Measurements from ENCODE around the gene ANKZF1.
A peak's percentile ranks its signal among the peaks of the same experiment; 100 is the strongest.

Gene ANKZF1

DNA sequence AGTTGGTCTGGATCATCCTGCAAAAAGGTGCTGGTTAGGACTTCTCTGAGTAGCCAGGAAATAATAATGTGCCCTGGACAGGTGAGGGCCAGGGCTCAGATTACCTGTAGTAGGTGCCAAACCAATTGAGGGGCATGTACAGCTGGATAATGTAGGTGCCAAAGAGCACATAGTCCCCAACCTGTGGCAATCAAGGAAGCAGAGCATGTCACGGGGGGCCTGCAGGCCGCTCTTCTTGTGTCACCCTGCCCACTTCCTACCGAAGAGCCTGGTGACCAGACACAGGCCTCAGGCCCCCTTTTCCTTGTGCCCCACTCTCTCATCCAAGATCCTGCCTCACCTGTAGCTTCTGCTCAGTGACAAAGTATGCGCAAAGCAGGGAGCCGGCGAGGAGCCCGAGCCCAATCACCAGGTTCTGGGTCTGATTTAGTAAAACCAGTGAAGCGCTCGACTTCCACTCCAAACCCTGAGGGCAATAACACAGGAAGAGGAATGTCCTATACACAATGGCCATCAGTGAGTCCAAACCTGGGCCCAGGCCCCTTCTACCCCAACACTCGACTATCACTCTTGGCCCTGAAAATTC is 16.0 kb upstream of the ANKZF1 start:
- peaks cover 46% of the 10 kb centered on the region for H3K36me3 ChIP-seq (ENCODE audit: insufficient read depth, low read length)
- no peak overlapping the region for H2AFZ ChIP-seq (ENCODE audit: low read depth, low read length)
- no peaks in the 10 kb centered on the region for H3K9me3 ChIP-seq (ENCODE audit: low read length)
- H3K27me3 ChIP-seq (ENCODE audit: insufficient read depth, low read length) = no peaks in the 10 kb centered on the region
- H3K4me3 ChIP-seq (ENCODE audit: low read length) = no peak overlapping the region
- H3K4me1 ChIP-seq (ENCODE audit: insufficient read depth, low read length) = peaks cover 12% of the 10 kb centered on the region

DNA sequence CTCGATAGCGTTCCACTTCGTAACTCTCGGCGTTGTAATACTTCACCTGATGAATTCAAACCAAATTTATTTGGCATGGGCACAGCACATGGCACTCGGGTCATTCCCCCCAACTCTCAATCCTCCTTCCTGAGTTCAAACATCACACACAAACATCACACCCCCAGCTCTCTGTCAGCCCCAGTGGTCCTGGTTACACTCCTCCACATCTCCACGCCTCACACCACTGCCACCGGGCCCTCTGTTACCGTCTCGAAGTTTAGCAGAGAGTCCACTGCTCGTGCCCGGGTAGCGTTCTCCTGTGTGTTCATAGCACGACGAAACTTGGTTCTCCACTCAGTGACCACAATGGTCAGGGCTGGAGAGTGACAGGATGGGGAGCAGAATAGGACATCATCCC is 15.5 kb upstream of the ANKZF1 start:
- peaks cover 40% of the 10 kb centered on the region for H3K36me3 ChIP-seq (ENCODE audit: insufficient read depth, low read length)
- peaks cover 14% of the 10 kb centered on the region for H3K4me1 ChIP-seq (ENCODE audit: insufficient read depth, low read length)
- H3K4me3 ChIP-seq (ENCODE audit: low read length) = no peak overlapping the region
- no peak overlapping the region for H2AFZ ChIP-seq (ENCODE audit: low read depth, low read length)
- H3K9me3 ChIP-seq (ENCODE audit: low read length) = no peaks in the 10 kb centered on the region
- no peaks in the 10 kb centered on the region for H3K27me3 ChIP-seq (ENCODE audit: insufficient read depth, low read length)

DNA sequence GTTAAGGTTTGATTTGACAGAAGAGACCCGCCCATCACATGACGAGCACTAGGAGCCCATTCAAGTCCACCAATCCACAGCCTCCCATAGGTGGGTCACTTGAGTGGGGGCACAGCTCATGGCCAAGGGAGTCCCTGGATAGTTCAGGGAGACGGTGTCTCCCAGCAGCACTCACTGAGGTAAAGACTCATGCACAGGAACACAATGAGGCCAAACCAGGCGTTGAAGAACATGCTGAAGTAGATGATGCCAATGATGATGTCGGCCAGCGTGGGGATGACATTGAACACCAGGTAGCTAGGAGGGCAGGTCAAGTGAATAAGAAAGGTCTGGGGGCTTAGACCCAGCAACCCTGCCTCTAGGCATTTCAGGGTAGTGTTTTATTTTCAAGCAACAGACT is 14.8 kb upstream of the ANKZF1 start:
- H3K27me3 ChIP-seq (ENCODE audit: insufficient read depth, low read length) = no peaks in the 10 kb centered on the region
- no peak overlapping the region for H2AFZ ChIP-seq (ENCODE audit: low read depth, low read length)
- H3K4me1 ChIP-seq (ENCODE audit: insufficient read depth, low read length) = peaks cover 19% of the 10 kb centered on the region
- H3K4me3 ChIP-seq (ENCODE audit: low read length) = no peak overlapping the region
- no peaks in the 10 kb centered on the region for H3K9me3 ChIP-seq (ENCODE audit: low read length)
- H3K36me3 ChIP-seq (ENCODE audit: insufficient read depth, low read length) = peaks cover 35% of the 10 kb centered on the region

DNA sequence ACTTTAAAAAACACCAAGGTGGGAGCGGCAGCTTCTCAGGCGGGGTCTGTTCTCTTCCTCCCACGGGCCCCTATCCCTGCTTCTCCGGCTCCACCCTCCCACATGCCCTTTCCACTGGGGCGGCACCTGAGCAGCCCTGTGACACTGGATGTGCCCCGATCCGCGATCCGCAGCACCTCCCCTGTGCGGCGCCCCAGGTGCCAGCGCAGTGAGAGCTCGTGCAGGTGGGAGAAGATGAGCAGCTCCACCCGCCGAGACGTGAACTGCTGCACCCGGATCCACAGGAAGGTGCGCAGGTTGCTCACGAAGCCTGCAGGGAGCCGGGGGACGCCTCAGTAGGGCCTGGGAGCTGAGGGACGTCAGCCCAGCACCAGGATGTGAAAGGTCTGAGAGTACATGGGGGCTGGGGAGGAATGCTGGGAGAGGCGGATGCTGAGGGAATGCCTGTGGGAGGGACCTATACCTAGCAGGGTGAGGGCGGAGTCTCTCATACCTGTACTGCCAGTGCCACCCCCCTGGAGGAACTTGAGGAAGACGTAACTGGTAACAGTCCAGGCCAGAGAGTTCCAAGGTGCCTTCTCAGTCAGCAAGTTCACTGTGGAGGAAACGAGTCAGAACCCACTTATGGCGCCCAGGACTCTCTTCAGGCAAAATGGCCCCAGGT is 13.6 kb upstream of the ANKZF1 start:
- H3K27me3 ChIP-seq (ENCODE audit: insufficient read depth, low read length) = no peaks in the 10 kb centered on the region
- no peak overlapping the region for H2AFZ ChIP-seq (ENCODE audit: low read depth, low read length)
- H3K4me3 ChIP-seq (ENCODE audit: low read length) = no peak overlapping the region
- peaks cover 40% of the 10 kb centered on the region for H3K36me3 ChIP-seq (ENCODE audit: insufficient read depth, low read length)
- peaks cover 19% of the 10 kb centered on the region for H3K4me1 ChIP-seq (ENCODE audit: insufficient read depth, low read length)
- no peaks in the 10 kb centered on the region for H3K9me3 ChIP-seq (ENCODE audit: low read length)

DNA sequence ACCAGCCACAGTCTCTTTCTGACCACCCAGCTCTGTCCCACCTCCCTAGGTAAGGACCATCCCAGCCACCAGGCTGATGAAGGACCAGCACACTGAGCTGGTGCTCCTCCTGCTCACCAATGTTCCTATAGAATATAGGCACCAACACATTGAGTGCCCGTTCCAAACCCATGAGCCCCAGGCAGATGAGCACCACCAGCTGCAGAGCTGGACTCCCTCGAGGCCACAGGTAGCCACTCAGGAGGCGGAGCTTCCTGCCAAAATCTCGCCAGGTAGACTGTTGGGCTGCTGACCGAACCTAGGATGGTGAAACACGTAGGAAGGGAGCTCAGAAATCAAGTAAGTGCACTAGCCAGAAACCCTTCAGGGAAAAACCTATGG is 13.1 kb upstream of the ANKZF1 start:
- Histone ChIP-seq H3K27me3 (ENCODE audit: insufficient read depth, low read length) (no peaks in the 10 kb centered on the region), H3K4me1 (ENCODE audit: insufficient read depth, low read length) (peaks cover 19% of the 10 kb centered on the region), H3K36me3 (ENCODE audit: insufficient read depth, low read length) (peaks cover 38% of the 10 kb centered on the region), H3K4me3 (ENCODE audit: low read length) (no peak overlapping the region), H3K9me3 (ENCODE audit: low read length) (no peaks in the 10 kb centered on the region), H2AFZ (ENCODE audit: low read depth, low read length) (no peak overlapping the region)

DNA sequence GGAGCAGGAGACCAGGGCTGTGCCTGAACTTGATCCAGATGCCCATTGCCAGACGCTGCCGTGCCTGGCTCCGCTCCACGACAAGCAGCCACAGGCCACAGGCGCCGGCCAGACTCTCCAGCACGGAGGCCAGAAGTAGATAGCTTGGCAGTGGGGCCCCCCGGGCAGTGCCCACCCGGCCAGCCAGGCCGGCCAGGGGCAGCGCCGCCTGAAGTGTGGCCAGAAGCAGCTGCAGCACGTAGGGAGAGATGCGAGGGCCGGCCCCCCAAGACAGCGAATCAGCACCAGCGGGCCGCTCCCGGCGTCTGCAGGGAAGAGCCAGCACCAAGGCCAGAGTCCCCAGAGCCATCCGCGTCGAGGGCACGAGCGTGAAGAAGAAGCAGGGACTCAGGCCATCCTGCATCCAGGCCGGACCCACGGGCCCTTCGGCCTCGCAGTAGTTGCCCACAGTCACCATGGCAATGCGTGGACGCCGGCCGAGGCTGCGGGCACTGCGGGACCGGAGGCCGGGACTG is 11.3 kb upstream of the ANKZF1 start:
- Histone ChIP-seq H3K4me1 (ENCODE audit: insufficient read depth, low read length) (peaks cover 19% of the 10 kb centered on the region), H3K36me3 (ENCODE audit: insufficient read depth, low read length) (peaks cover 41% of the 10 kb centered on the region), H3K27me3 (ENCODE audit: insufficient read depth, low read length) (no peaks in the 10 kb centered on the region), H2AFZ (ENCODE audit: low read depth, low read length) (peak overlapping the region; percentile 30), H3K9me3 (ENCODE audit: low read length) (no peaks in the 10 kb centered on the region), H3K4me3 (ENCODE audit: low read length) (peak overlapping the region; percentile 55)

DNA sequence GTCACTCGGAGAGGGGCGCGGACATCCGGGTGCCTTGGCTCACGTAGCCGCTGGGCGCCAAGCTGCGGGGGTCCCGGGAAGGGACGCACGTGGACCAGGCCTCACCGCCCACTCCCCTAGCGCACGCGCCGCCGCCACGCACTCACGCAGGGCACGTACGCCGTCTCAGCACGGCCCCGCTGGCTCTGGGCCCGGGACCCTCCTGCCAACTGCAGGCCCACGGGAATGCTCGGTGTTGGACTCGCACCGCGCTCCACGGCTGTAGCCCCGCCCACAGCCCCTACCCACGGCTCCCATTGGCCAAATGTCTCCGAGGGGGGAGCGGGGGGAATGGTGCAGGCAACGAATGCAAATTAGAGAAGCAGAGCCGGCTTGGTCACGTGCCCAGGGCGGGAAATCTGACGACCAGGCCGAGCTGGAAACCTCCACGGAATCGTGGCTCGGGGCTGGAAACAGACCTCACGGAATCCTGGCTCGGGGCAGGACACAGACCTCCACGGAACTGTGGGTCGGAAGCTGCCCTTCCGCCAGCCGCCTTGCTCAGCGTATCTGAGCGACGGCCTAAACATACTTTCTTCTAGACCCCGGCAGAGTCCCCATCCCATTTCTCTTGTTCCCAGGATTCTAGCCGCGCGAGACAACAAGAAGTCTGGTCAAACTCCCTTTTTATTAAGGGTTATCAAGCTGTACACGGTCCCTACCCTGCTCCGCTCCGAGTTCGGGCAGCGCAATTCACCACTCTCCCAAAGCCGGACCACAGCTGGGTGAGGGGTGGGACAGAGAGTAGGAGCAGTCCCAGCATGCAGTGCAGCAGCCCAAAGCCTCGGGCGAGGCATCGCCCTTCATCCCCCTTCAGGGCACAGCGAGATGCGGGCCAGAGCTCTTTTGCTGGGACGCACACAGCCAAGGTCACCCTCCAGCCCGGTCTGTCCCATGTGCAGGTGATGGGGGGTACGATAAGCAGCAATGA is 10.6 kb upstream of the ANKZF1 start, which contains the start of gene ABCB6:
ABCB6 (minus strand) TSS at position 227 of the 970 bp plus-strand sequence. CDS start 285 bp downstream, outside the sequence.
- Histone ChIP-seq H3K4me1 (ENCODE audit: insufficient read depth, low read length) (peaks cover 19% of the 10 kb centered on the region), H3K36me3 (ENCODE audit: insufficient read depth, low read length) (peaks cover 42% of the 10 kb centered on the region), H3K9me3 (ENCODE audit: low read length) (no peaks in the 10 kb centered on the region), H3K27me3 (ENCODE audit: insufficient read depth, low read length) (no peaks in the 10 kb centered on the region), H3K4me3 (ENCODE audit: low read length) (peak within 1 kb of the TSS; percentile 55), H2AFZ (ENCODE audit: low read depth, low read length) (peak within 1 kb of the TSS; percentile 30)

DNA sequence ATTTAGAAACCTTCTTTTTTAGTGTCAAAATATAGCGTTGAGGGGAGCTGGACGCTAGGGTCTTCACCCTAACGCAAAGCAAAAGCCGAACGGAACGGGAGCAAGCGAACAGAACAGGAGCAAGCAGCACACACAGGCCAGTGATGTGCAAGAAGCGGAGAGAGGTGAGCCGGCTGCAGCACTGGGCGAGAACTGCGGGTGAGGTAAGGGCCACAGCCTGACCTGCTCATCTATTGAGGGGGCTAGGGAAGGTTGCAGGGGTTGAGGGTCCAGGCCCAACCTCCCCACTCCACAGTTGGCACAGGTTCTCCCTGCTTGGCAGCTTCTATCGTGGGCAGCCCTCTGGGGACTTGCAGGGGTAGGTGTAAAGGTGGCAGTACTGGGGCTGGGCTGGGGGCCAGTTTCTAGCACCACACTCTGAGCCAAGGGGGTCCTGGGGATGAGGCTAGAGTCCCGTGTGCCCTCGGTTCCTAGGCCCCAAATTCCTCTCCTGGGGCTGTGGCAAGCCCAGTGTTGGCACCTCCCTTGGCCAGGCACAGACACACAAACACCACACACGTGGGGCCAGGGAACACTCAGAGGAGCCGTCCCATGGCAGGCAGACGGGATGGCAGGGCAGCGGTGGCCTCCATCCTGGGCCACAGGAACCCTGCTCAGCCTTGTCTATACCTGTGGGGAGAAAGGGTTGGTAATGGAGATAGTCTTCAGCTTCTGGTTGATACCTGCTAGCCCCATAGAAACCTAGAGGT is 9.6 kb upstream of the ANKZF1 start:
- Histone ChIP-seq H3K27me3 (ENCODE audit: insufficient read depth, low read length) (no peaks in the 10 kb centered on the region), H3K4me1 (ENCODE audit: insufficient read depth, low read length) (peaks cover 19% of the 10 kb centered on the region), H3K9me3 (ENCODE audit: low read length) (no peaks in the 10 kb centered on the region), H3K36me3 (ENCODE audit: insufficient read depth, low read length) (peaks cover 42% of the 10 kb centered on the region), H3K4me3 (ENCODE audit: low read length) (no peak overlapping the region), H2AFZ (ENCODE audit: low read depth, low read length) (no peak overlapping the region)

DNA sequence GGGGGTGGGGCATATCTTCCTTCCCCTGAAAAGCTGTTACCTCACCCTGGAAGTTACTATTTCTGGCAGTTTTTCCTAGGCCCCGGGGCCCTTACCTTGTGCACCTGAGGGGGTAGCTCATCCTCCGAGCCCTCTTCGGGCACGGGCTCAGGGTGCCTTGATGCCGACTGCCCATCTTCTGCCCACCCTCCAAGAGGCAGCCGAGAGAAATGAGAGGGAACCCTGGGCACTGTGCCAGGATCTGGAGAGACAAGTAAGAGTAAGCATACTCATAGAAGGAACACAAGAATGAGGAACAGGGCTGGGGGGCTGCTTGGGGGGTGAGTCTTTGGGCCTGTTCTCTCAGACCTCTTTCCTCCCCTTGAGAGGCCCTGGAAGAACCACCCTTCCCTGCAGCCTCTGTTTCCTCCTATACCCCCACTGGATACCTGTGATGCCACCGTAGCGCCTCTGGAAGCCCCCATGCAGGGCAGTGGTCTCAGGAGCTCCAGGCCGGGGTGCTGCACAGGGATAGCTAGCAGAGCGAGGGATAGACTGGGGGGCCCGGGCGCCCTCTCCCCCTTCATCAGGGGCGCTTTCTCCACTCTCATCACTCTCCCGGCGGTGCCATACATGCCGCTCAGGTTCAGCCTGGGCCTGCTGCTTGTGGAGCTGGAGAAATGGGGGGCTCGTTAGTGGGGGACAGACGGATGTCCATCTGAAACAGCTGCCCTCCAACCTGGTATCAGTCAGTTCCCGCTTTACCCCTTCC is 8.8 kb upstream of the ANKZF1 start:
- peaks cover 43% of the 10 kb centered on the region for H3K36me3 ChIP-seq (ENCODE audit: insufficient read depth, low read length)
- H3K4me3 ChIP-seq (ENCODE audit: low read length) = no peak overlapping the region
- H3K9me3 ChIP-seq (ENCODE audit: low read length) = no peaks in the 10 kb centered on the region
- H3K27me3 ChIP-seq (ENCODE audit: insufficient read depth, low read length) = no peaks in the 10 kb centered on the region
- peaks cover 19% of the 10 kb centered on the region for H3K4me1 ChIP-seq (ENCODE audit: insufficient read depth, low read length)
- H2AFZ ChIP-seq (ENCODE audit: low read depth, low read length) = no peak overlapping the region

DNA sequence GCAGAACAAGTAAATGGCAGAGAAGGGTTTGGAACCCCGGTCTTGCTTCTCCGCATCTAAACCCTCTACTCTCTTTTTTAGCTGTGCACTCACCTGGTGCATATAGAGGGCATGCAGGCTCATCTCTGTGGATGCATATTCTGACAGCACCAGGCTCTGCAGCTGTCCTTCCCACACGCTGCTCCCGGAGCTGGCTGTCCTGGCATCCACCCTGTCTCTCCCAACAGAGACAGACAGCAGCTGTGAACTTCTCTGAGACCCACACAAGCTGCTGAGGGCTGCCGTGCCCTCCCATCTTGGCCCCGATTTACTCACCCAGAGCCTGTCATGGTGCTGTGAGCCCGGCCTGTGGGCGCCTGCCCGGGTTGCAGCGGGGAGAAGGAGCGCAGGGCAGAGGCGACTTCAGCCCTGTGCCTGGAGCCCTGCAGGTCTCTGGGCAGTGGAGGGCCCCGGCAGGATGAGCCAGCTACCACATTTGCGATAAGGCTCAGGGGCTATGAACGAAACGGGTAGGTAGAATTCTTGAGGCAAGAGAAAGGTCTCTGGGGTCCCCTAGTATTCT is 7.6 kb upstream of the ANKZF1 start:
- peaks cover 45% of the 10 kb centered on the region for H3K36me3 ChIP-seq (ENCODE audit: insufficient read depth, low read length)
- H2AFZ ChIP-seq (ENCODE audit: low read depth, low read length) = no peak overlapping the region
- no peaks in the 10 kb centered on the region for H3K9me3 ChIP-seq (ENCODE audit: low read length)
- no peak overlapping the region for H3K4me3 ChIP-seq (ENCODE audit: low read length)
- H3K4me1 ChIP-seq (ENCODE audit: insufficient read depth, low read length) = peaks cover 16% of the 10 kb centered on the region
- H3K27me3 ChIP-seq (ENCODE audit: insufficient read depth, low read length) = no peaks in the 10 kb centered on the region

DNA sequence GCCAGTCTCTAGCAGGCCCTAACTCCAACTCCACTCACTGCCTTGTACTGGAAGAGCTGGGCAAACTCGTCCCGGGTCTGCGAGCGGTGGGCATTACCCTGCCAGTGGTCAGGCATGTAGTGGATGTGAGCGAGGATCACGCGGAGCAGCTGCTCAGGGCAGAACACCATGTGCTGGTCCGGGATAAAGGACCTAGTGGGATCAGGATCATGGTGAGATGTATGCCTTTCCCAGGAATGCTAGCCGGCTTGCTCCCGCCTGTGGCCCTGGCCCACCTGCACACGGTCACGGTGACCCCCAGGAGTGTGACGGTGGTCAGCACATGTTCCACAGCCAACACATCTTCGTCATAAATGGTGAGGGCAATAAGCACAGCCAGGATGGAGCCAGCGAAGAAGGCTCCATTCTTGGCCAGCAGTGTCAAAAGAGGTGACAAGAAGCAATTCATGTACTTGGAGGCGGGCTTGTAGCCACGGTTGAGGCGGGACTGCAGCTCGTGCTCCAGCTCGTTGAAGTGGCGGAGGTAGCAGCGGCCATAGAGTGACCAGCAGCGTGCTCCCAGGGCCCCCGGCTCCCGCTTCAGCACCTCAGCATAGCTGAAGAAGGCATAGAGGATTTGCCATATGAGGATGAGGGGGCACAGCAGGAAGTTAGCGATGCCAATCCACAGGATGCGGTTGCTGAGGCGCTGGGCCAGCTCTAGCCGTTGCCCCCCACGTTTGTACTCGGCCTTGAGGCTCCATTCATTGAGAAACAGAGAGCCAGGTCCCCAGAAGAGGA is 5.6 kb upstream of the ANKZF1 start:
- H3K27me3 ChIP-seq (ENCODE audit: insufficient read depth, low read length) = no peaks in the 10 kb centered on the region
- peaks cover 18% of the 10 kb centered on the region for H3K4me1 ChIP-seq (ENCODE audit: insufficient read depth, low read length)
- H3K36me3 ChIP-seq (ENCODE audit: insufficient read depth, low read length) = peaks cover 45% of the 10 kb centered on the region
- no peaks in the 10 kb centered on the region for H3K9me3 ChIP-seq (ENCODE audit: low read length)
- no peak overlapping the region for H3K4me3 ChIP-seq (ENCODE audit: low read length)
- H2AFZ ChIP-seq (ENCODE audit: low read depth, low read length) = no peak overlapping the region

All from neuron (in vitro differentiated cells).